Measurements from ENCODE around the gene BTBD2.

Gene BTBD2

GRCh38 chr19:1956122-1956494 lies 59.4 kb downstream of the BTBD2 start:
- no peak overlapping the region for H3K27ac ChIP-seq (ENCODE audit: low read length)
- H3K4me3 ChIP-seq (ENCODE audit: low read depth in 1 of 2, low read length in 2 of 2) = no peak overlapping the region
- H3K9me3 ChIP-seq (ENCODE audit: control insufficient read depth in 1 of 2, low read length in 2 of 2) = no peaks in the 10 kb centered on the region
- H3K4me1 ChIP-seq (ENCODE audit: control insufficient read depth in 1 of 2, insufficient read depth in 2 of 2, low read length in 2 of 2) = peaks cover 0 to 17% of the 10 kb centered on the region in 2 donors
- H3K36me3 ChIP-seq (ENCODE audit: control insufficient read depth in 1 of 2, insufficient read depth in 2 of 2, low read length in 2 of 2) = peaks cover 0 to 11% of the 10 kb centered on the region in 2 donors
- no peaks in the 10 kb centered on the region for H3K27me3 ChIP-seq (ENCODE audit: low read depth, low read length)

- no peak overlapping the region for H3K27ac ChIP-seq (ENCODE audit: low read length)
- peaks cover 0 to 15% of the 10 kb centered on the region in 2 donors for H3K36me3 ChIP-seq (ENCODE audit: control insufficient read depth in 1 of 2, insufficient read depth in 2 of 2, low read length in 2 of 2)
- no peaks in the 10 kb centered on the region for H3K27me3 ChIP-seq (ENCODE audit: low read depth, low read length)
- no peaks in the 10 kb centered on the region for H3K9me3 ChIP-seq (ENCODE audit: control insufficient read depth in 1 of 2, low read length in 2 of 2)
- H3K4me1 ChIP-seq (ENCODE audit: control insufficient read depth in 1 of 2, insufficient read depth in 2 of 2, low read length in 2 of 2) = peaks cover 0 to 17% of the 10 kb centered on the region in 2 donors
- no peak overlapping the region for H3K4me3 ChIP-seq (ENCODE audit: low read depth in 1 of 2, low read length in 2 of 2)
Measured at GRCh38 chr19:1955171-1956121, 60.1 kb downstream of the BTBD2 start.

GRCh38 chr19:1954532-1954933 lies 61.0 kb downstream of the BTBD2 start:
- Histone ChIP-seq H3K36me3 (ENCODE audit: control insufficient read depth in 1 of 2, insufficient read depth in 2 of 2, low read length in 2 of 2) (peaks cover 0 to 19% of the 10 kb centered on the region in 2 donors), H3K27ac (ENCODE audit: low read length) (no peak overlapping the region), H3K9me3 (ENCODE audit: control insufficient read depth in 1 of 2, low read length in 2 of 2) (no peaks in the 10 kb centered on the region), H3K4me3 (ENCODE audit: low read depth in 1 of 2, low read length in 2 of 2) (no peak overlapping the region), H3K4me1 (ENCODE audit: control insufficient read depth in 1 of 2, insufficient read depth in 2 of 2, low read length in 2 of 2) (peaks cover 0 to 17% of the 10 kb centered on the region in 2 donors), H3K27me3 (ENCODE audit: low read depth, low read length) (no peaks in the 10 kb centered on the region)

- Histone ChIP-seq H3K27ac (ENCODE audit: low read length) (no peak overlapping the region), H3K27me3 (ENCODE audit: low read depth, low read length) (no peaks in the 10 kb centered on the region), H3K9me3 (ENCODE audit: control insufficient read depth in 1 of 2, low read length in 2 of 2) (no peaks in the 10 kb centered on the region), H3K36me3 (ENCODE audit: control insufficient read depth in 1 of 2, insufficient read depth in 2 of 2, low read length in 2 of 2) (peaks cover 0 to 19% of the 10 kb centered on the region in 2 donors), H3K4me3 (ENCODE audit: low read depth in 1 of 2, low read length in 2 of 2) (no peak overlapping the region), H3K4me1 (ENCODE audit: control insufficient read depth in 1 of 2, insufficient read depth in 2 of 2, low read length in 2 of 2) (peaks cover 0 to 17% of the 10 kb centered on the region in 2 donors)
Measured at GRCh38 chr19:1953441-1954094, 61.9 kb downstream of the BTBD2 start.

GRCh38 chr19:1953037-1953436 lies 62.5 kb downstream of the BTBD2 start:
- H3K27me3 ChIP-seq (ENCODE audit: low read depth, low read length) = no peaks in the 10 kb centered on the region
- H3K4me1 ChIP-seq (ENCODE audit: control insufficient read depth in 1 of 2, insufficient read depth in 2 of 2, low read length in 2 of 2) = peaks cover 0 to 16% of the 10 kb centered on the region in 2 donors
- no peak overlapping the region for H3K4me3 ChIP-seq (ENCODE audit: low read depth in 1 of 2, low read length in 2 of 2)
- no peak overlapping the region for H3K27ac ChIP-seq (ENCODE audit: low read length)
- peaks cover 0 to 19% of the 10 kb centered on the region in 2 donors for H3K36me3 ChIP-seq (ENCODE audit: control insufficient read depth in 1 of 2, insufficient read depth in 2 of 2, low read length in 2 of 2)
- no peaks in the 10 kb centered on the region for H3K9me3 ChIP-seq (ENCODE audit: control insufficient read depth in 1 of 2, low read length in 2 of 2)

GRCh38 chr19:1952635-1953034 lies 62.9 kb downstream of the BTBD2 start:
- H3K4me3 ChIP-seq (ENCODE audit: low read depth in 1 of 2, low read length in 2 of 2) = no peak overlapping the region
- no peaks in the 10 kb centered on the region for H3K9me3 ChIP-seq (ENCODE audit: control insufficient read depth in 1 of 2, low read length in 2 of 2)
- no peak overlapping the region for H3K27ac ChIP-seq (ENCODE audit: low read length)
- no peaks in the 10 kb centered on the region for H3K27me3 ChIP-seq (ENCODE audit: low read depth, low read length)
- peaks cover 0 to 19% of the 10 kb centered on the region in 2 donors for H3K36me3 ChIP-seq (ENCODE audit: control insufficient read depth in 1 of 2, insufficient read depth in 2 of 2, low read length in 2 of 2)
- H3K4me1 ChIP-seq (ENCODE audit: control insufficient read depth in 1 of 2, insufficient read depth in 2 of 2, low read length in 2 of 2) = peaks cover 0 to 14% of the 10 kb centered on the region in 2 donors

GRCh38 chr19:1950640-1951039 lies 64.9 kb downstream of the BTBD2 start:
- H3K27me3 ChIP-seq (ENCODE audit: low read depth, low read length) = no peaks in the 10 kb centered on the region
- no peak overlapping the region for H3K4me3 ChIP-seq (ENCODE audit: low read depth in 1 of 2, low read length in 2 of 2)
- no peak overlapping the region for H3K27ac ChIP-seq (ENCODE audit: low read length)
- peaks cover 0 to 4% of the 10 kb centered on the region in 2 donors for H3K4me1 ChIP-seq (ENCODE audit: control insufficient read depth in 1 of 2, insufficient read depth in 2 of 2, low read length in 2 of 2)
- no peaks in the 10 kb centered on the region for H3K9me3 ChIP-seq (ENCODE audit: control insufficient read depth in 1 of 2, low read length in 2 of 2)
- H3K36me3 ChIP-seq (ENCODE audit: control insufficient read depth in 1 of 2, insufficient read depth in 2 of 2, low read length in 2 of 2) = peaks cover 0 to 19% of the 10 kb centered on the region in 2 donors

- peaks cover 0 to 8% of the 10 kb centered on the region in 2 donors for H3K4me1 ChIP-seq (ENCODE audit: control insufficient read depth in 1 of 2, insufficient read depth in 2 of 2, low read length in 2 of 2)
- H3K27me3 ChIP-seq (ENCODE audit: low read depth, low read length) = no peaks in the 10 kb centered on the region
- no peaks in the 10 kb centered on the region for H3K9me3 ChIP-seq (ENCODE audit: control insufficient read depth in 1 of 2, low read length in 2 of 2)
- no peak overlapping the region for H3K4me3 ChIP-seq (ENCODE audit: low read depth in 1 of 2, low read length in 2 of 2)
- peaks cover 0 to 19% of the 10 kb centered on the region in 2 donors for H3K36me3 ChIP-seq (ENCODE audit: control insufficient read depth in 1 of 2, insufficient read depth in 2 of 2, low read length in 2 of 2)
- no peak overlapping the region for H3K27ac ChIP-seq (ENCODE audit: low read length)
Measured at GRCh38 chr19:1949304-1950101, 66.0 kb downstream of the BTBD2 start.

GRCh38 chr19:1947651-1948209 lies 67.8 kb downstream of the BTBD2 start:
- Histone ChIP-seq H3K4me1 (ENCODE audit: control insufficient read depth in 1 of 2, insufficient read depth in 2 of 2, low read length in 2 of 2) (peaks cover 10 to 26% of the 10 kb centered on the region in 2 donors), H3K27ac (ENCODE audit: low read length) (no peak overlapping the region), H3K4me3 (ENCODE audit: low read depth in 1 of 2, low read length in 2 of 2) (no peak overlapping the region), H3K9me3 (ENCODE audit: control insufficient read depth in 1 of 2, low read length in 2 of 2) (no peaks in the 10 kb centered on the region), H3K27me3 (ENCODE audit: low read depth, low read length) (no peaks in the 10 kb centered on the region), H3K36me3 (ENCODE audit: control insufficient read depth in 1 of 2, insufficient read depth in 2 of 2, low read length in 2 of 2) (peaks cover 0 to 12% of the 10 kb centered on the region in 2 donors)

GRCh38 chr19:1945899-1946298 lies 69.6 kb downstream of the BTBD2 start:
- peaks cover 0 to 8% of the 10 kb centered on the region in 2 donors for H3K36me3 ChIP-seq (ENCODE audit: control insufficient read depth in 1 of 2, insufficient read depth in 2 of 2, low read length in 2 of 2)
- H3K4me3 ChIP-seq (ENCODE audit: low read depth in 1 of 2, low read length in 2 of 2) = no peak overlapping the region
- no peak overlapping the region for H3K27ac ChIP-seq (ENCODE audit: low read length)
- H3K4me1 ChIP-seq (ENCODE audit: control insufficient read depth in 1 of 2, insufficient read depth in 2 of 2, low read length in 2 of 2) = peaks cover 10 to 32% of the 10 kb centered on the region in 2 donors
- H3K27me3 ChIP-seq (ENCODE audit: low read depth, low read length) = no peaks in the 10 kb centered on the region
- no peaks in the 10 kb centered on the region for H3K9me3 ChIP-seq (ENCODE audit: control insufficient read depth in 1 of 2, low read length in 2 of 2)
